Naive thymus-derived CD4-positive, alpha-beta T cell (primary cell): Measurements from ENCODE around the gene LILRA5. TPM values are rescaled to one million over a fixed set of nuclear protein-coding genes. Genes with fewer than 3 reads are reported as not detected.

Experiments used
- ATAC-seq: fragments of 150-1000 bp; cut with Tn5 transposase; 2 replicates; pipeline ENCODE4 v1.10.0; 2021; ENCODE audit warnings: mild to moderate bottlenecking, moderate library complexity
- CTCF ChIA-PET: fragments of 350-600 bp; sonication (Branson Sonifier 250); formaldehyde crosslinking; loops from one replicate; lab custom pipeline; 2021; ENCODE audit warnings: antibody characterized with exemption; lab: Charles Lee
- POLR2A ChIA-PET: fragments of 350-600 bp; sonication (Branson Sonifier 250); formaldehyde crosslinking; loops from one replicate; lab custom pipeline; 2021; ENCODE audit warnings: antibody characterized with exemption, inconsistent platforms; lab: Charles Lee
- DNase-seq, 9 donors: peaks; one replicate each; pipeline versions ENCODE4 v3.0.0 to v3.0.0-alpha.2; 2020 to 2022; ENCODE audit warnings: mixed read lengths in 1 of 9
- H3K27ac ChIP-seq: one replicate; pipeline ENCODE4 v1.7.0; 2013; ENCODE audit warnings: mild to moderate bottlenecking, low read depth, low read length, moderate library complexity
- H3K27me3 ChIP-seq, 2 donors: one replicate each; pipeline ENCODE4 v1.7.0; 2013; ENCODE audit warnings: low read length in 2 of 2, mild to moderate bottlenecking in 2 of 2, moderate library complexity in 2 of 2; ENCODE audit not compliant: control insufficient read depth in 2 of 2, insufficient read depth in 2 of 2
- H3K36me3 ChIP-seq, 3 experiments: 1 replicate in 2 of 3; 2 replicates in 1 of 3; pipeline ENCODE4 v1.7.0; 2013; ENCODE audit warnings: low read length in 3 of 3, mild to moderate bottlenecking in 3 of 3, moderate library complexity in 1 of 3; ENCODE audit not compliant: insufficient read depth in 3 of 3, control insufficient read depth in 2 of 3
- H3K4me1 ChIP-seq, 2 donors: one replicate each; pipeline ENCODE4 v1.7.0; 2013; ENCODE audit warnings: low read length in 2 of 2, mild to moderate bottlenecking in 2 of 2, moderate library complexity in 1 of 2; ENCODE audit not compliant: control insufficient read depth in 2 of 2, insufficient read depth in 2 of 2
- H3K4me3 ChIP-seq: 2 replicates; pipeline ENCODE4 v1.7.0; 2013; ENCODE audit warnings: mild to moderate bottlenecking, low read length
- H3K9me3 ChIP-seq, 3 experiments: 1 replicate in 2 of 3; 2 replicates in 1 of 3; pipeline ENCODE4 v1.7.0; 2013; ENCODE audit warnings: low read length in 3 of 3; ENCODE audit not compliant: control insufficient read depth in 2 of 3
- H3K27ac Mint-ChIP-seq, 9 donors: one replicate each; pipeline ENCODE4 v1.8.0; 2020 to 2022; ENCODE audit warnings: mixed read lengths in 9 of 9, mild to moderate bottlenecking in 8 of 9, moderate library complexity in 5 of 9, inconsistent platforms in 2 of 9
- H3K27me3 Mint-ChIP-seq, 5 donors: one replicate each; pipeline ENCODE4 v1.8.0; 2021 to 2022; ENCODE audit warnings: mixed read lengths in 5 of 5, mild to moderate bottlenecking in 1 of 5
- H3K36me3 Mint-ChIP-seq, 5 donors: one replicate each; pipeline ENCODE4 v1.8.0; 2020 to 2022; ENCODE audit warnings: mixed read lengths in 5 of 5, mild to moderate bottlenecking in 3 of 5, inconsistent platforms in 1 of 5
- H3K4me1 Mint-ChIP-seq, 7 donors: one replicate each; pipeline ENCODE4 v1.8.0; 2020 to 2022; ENCODE audit warnings: mixed read lengths in 7 of 7, mild to moderate bottlenecking in 3 of 7, inconsistent platforms in 1 of 7
- H3K4me3 Mint-ChIP-seq, 10 donors: one replicate each; pipeline ENCODE4 v1.8.0; 2020 to 2022; ENCODE audit warnings: mild to moderate bottlenecking in 10 of 10, mixed read lengths in 10 of 10, moderate library complexity in 6 of 10, inconsistent platforms in 2 of 10
- H3K9me3 Mint-ChIP-seq, 11 donors: one replicate each; pipeline ENCODE4 v1.8.0; 2020 to 2022; ENCODE audit warnings: mixed read lengths in 11 of 11, mild to moderate bottlenecking in 4 of 11, inconsistent platforms in 1 of 11, moderate library complexity in 1 of 11
- intact Hi-C, 2 donors: fragments of 100-400 bp; cut with micrococcal nuclease; formaldehyde crosslinking; loops; one replicate each; pipeline ENCODE4 v1.15.1; 2023
- polyA plus RNA-seq, 2 donors: library from polyadenylated mRNA; unstranded; fragments of 300-500 nt; fragmentation: Illumina TruSeq; gene quantifications; one replicate each; pipeline ENCODE4 v1.2.3, GENCODE V29; 2021
- total RNA-seq, 6 experiments: library from RNA in 5 of 6; stranded (reverse) in 5 of 6; gene quantifications; 1 replicate in 5 of 6; 2 replicates in 1 of 6; pipeline ENCODE4 v1.2.3 and lab custom pipeline; 2021 to 2026

LILRA5 gene
- total and polyA plus RNA-seq, 7 experiments from 2014 or later, result 0.32 to 82.1 (median 0.54) TPM; not detected in 2

- H3K4me1 ChIP-seq, result no peaks in the 10 kb centered on the region
- intact Hi-C loops, result no loop called here
- ATAC-seq, result no peak
These were observed 7.1 kb upstream of the LILRA5 start for GRCh38 chr19:54319892-54320670.

GRCh38 chr19:54319049-54319448, 6.1 kb upstream of the LILRA5 start:
- Mint-ChIP-seq H3K27me3 (peaks cover 8 to 25% (median 20%) of the 10 kb centered on the region in 5 donors), H3K27ac (no peak overlapping the region), H3K4me3 (no peak overlapping the region), H3K36me3 (no peaks in the 10 kb centered on the region), H3K9me3 (peaks cover 0 to 1% (median 0%) of the 10 kb centered on the region in 11 donors), H3K4me1 (peaks cover 0 to 6% (median 0%) of the 10 kb centered on the region in 7 donors)
- CTCF ChIA-PET, result no interaction called here
- no peak overlapping the region for H3K4me3 ChIP-seq
- no peaks in the 10 kb centered on the region for H3K9me3 ChIP-seq
- POLR2A ChIA-PET, result no interaction called here
- no peaks in the 10 kb centered on the region for H3K36me3 ChIP-seq
- ATAC-seq (peak; percentile 37), DNase-seq (no peak)
- no peak overlapping the region for H3K27ac ChIP-seq
- intact Hi-C loops, result no loop called here
- H3K4me1 ChIP-seq, result no peaks in the 10 kb centered on the region
- H3K27me3 ChIP-seq, result no peaks in the 10 kb centered on the region

More at GRCh38 chr19:54319892-54320670, 7.1 kb upstream of the LILRA5 start:
- no peaks in the 10 kb centered on the region for H3K36me3 Mint-ChIP-seq
- no peak overlapping the region for H3K4me3 Mint-ChIP-seq
- H3K27me3 Mint-ChIP-seq, result peaks cover 8 to 27% (median 14%) of the 10 kb centered on the region in 5 donors
- Histone ChIP-seq H3K4me3 (no peak overlapping the region), H3K27me3 (no peaks in the 10 kb centered on the region), H3K9me3 (no peaks in the 10 kb centered on the region), H3K27ac (no peak overlapping the region), H3K36me3 (no peaks in the 10 kb centered on the region)
- ChIA-PET CTCF (interaction anchor here (0.5 to 2.3 kb wide), 3 partner anchors 58 to 71 kb away, joined by 3 to 16 read pairs (median 3); no protein-coding TSS in a partner anchor), POLR2A (no interaction called here)
- no peak overlapping the region for H3K27ac Mint-ChIP-seq
- H3K9me3 Mint-ChIP-seq, result peaks cover 0 to 1% (median 0%) of the 10 kb centered on the region in 11 donors
- peaks cover 0 to 6% (median 1%) of the 10 kb centered on the region in 7 donors for H3K4me1 Mint-ChIP-seq
- no peak for DNase-seq

GRCh38 chr19:54317965-54318240, 4.9 kb upstream of the LILRA5 start:
- no peaks in the 10 kb centered on the region for H3K27me3 ChIP-seq
- no peaks in the 10 kb centered on the region for H3K36me3 ChIP-seq
- no peak overlapping the region for H3K4me3 ChIP-seq
- ATAC-seq (no peak), DNase-seq (no peak)
- Mint-ChIP-seq H3K27me3 (peaks cover 17 to 35% (median 29%) of the 10 kb centered on the region in 5 donors), H3K27ac (no peak overlapping the region), H3K9me3 (peaks cover 0 to 1% (median 0%) of the 10 kb centered on the region in 11 donors), H3K4me3 (no peak overlapping the region), H3K4me1 (peaks cover 0 to 6% (median 0%) of the 10 kb centered on the region in 7 donors), H3K36me3 (no peaks in the 10 kb centered on the region)
- no peaks in the 10 kb centered on the region for H3K9me3 ChIP-seq
- H3K27ac ChIP-seq, result no peak overlapping the region
- POLR2A ChIA-PET, result no interaction called here
- CTCF ChIA-PET, result interaction anchor here (1.7 kb wide), 1 partner anchor 9 kb away, joined by 8 read pairs; no protein-coding TSS in a partner anchor
- intact Hi-C loops, result no loop called here
- no peaks in the 10 kb centered on the region for H3K4me1 ChIP-seq

- peaks cover 0 to 1% (median 0%) of the 10 kb centered on the region in 11 donors for H3K9me3 Mint-ChIP-seq
- no peaks in the 10 kb centered on the region for H3K27me3 ChIP-seq
- no peak overlapping the region for H3K27ac Mint-ChIP-seq
- no peak overlapping the region for H3K4me3 Mint-ChIP-seq
- no peaks in the 10 kb centered on the region for H3K4me1 ChIP-seq
- H3K27me3 Mint-ChIP-seq, result peaks cover 21 to 39% (median 33%) of the 10 kb centered on the region in 5 donors
- DNase-seq (no peak), ATAC-seq (peak; percentile 67)
- no peak overlapping the region for H3K27ac ChIP-seq
- H3K36me3 ChIP-seq, result no peaks in the 10 kb centered on the region
- peaks cover 0 to 6% (median 0%) of the 10 kb centered on the region in 7 donors for H3K4me1 Mint-ChIP-seq
- no peaks in the 10 kb centered on the region for H3K36me3 Mint-ChIP-seq
- H3K4me3 ChIP-seq, result no peak overlapping the region
- intact Hi-C loops, result no loop called here
- CTCF ChIA-PET, result interaction anchor here (1.7 kb wide), 1 partner anchor 9 kb away, joined by 8 read pairs; no protein-coding TSS in a partner anchor
- POLR2A ChIA-PET, result no interaction called here
- H3K9me3 ChIP-seq, result no peaks in the 10 kb centered on the region
These were observed 4.4 kb upstream of the LILRA5 start for GRCh38 chr19:54317108-54317964.

GRCh38 chr19:54316746-54317107, 3.8 kb upstream of the LILRA5 start:
- Histone ChIP-seq H3K27me3 (no peaks in the 10 kb centered on the region), H3K4me3 (no peak overlapping the region), H3K4me1 (no peaks in the 10 kb centered on the region), H3K27ac (no peak overlapping the region), H3K9me3 (no peaks in the 10 kb centered on the region), H3K36me3 (no peaks in the 10 kb centered on the region)
- intact Hi-C loops, result no loop called here
- ChIA-PET CTCF (no interaction called here), POLR2A (no interaction called here)
- ATAC-seq (peak; percentile 61), DNase-seq (no peak)
- no peaks in the 10 kb centered on the region for H3K36me3 Mint-ChIP-seq
- H3K4me3 Mint-ChIP-seq, result no peak overlapping the region
- no peaks in the 10 kb centered on the region for H3K9me3 Mint-ChIP-seq
- H3K27ac Mint-ChIP-seq, result peak overlapping the region in 1 of 9 donors; percentile 15
- H3K4me1 Mint-ChIP-seq, result peaks cover 0 to 6% (median 0%) of the 10 kb centered on the region in 7 donors
- H3K27me3 Mint-ChIP-seq, result peaks cover 21 to 39% (median 34%) of the 10 kb centered on the region in 5 donors

- no peak overlapping the region for H3K27ac Mint-ChIP-seq
- Histone ChIP-seq H3K27me3 (no peaks in the 10 kb centered on the region), H3K27ac (no peak overlapping the region), H3K4me1 (no peaks in the 10 kb centered on the region), H3K9me3 (no peaks in the 10 kb centered on the region), H3K36me3 (no peaks in the 10 kb centered on the region), H3K4me3 (no peak overlapping the region)
- ATAC-seq (no peak), DNase-seq (no peak)
- ChIA-PET POLR2A (no interaction called here), CTCF (no interaction called here)
- H3K4me1 Mint-ChIP-seq, result peaks cover 0 to 6% (median 0%) of the 10 kb centered on the region in 7 donors
- no peak overlapping the region for H3K4me3 Mint-ChIP-seq
- H3K9me3 Mint-ChIP-seq, result no peaks in the 10 kb centered on the region
- peaks cover 17 to 38% (median 33%) of the 10 kb centered on the region in 5 donors for H3K27me3 Mint-ChIP-seq
- H3K36me3 Mint-ChIP-seq, result no peaks in the 10 kb centered on the region
- intact Hi-C loops, result no loop called here
These were observed 3.0 kb upstream of the LILRA5 start for GRCh38 chr19:54315956-54316355.
